Activated CD4-positive, alpha-beta T cell treated with anti-CD3 and anti-CD28 coated beads, Interleukin-2, Interleukin-4, amounts not matched to agents 100 ng/mL and 50 ng/mL, durations not matched to agents 16 hours and 8 hours (primary cell): ENCODE results near the gene ZNF621.
"Not testable (repeated sequence)": the region's sequence is repeated elsewhere in the genome, so short reads cannot be mapped to it uniquely, and the experiment has no call there.

Experiments used
- DNase-seq: peaks from one replicate; pipeline ENCODE4 v3.0.0-alpha.2; 2020; ENCODE audit warnings: low spot score

Gene ZNF621

GRCh38 chr3:40534283-40534682, 9.5 kb downstream of the ZNF621 start:
- no peak for DNase-seq

DNA sequence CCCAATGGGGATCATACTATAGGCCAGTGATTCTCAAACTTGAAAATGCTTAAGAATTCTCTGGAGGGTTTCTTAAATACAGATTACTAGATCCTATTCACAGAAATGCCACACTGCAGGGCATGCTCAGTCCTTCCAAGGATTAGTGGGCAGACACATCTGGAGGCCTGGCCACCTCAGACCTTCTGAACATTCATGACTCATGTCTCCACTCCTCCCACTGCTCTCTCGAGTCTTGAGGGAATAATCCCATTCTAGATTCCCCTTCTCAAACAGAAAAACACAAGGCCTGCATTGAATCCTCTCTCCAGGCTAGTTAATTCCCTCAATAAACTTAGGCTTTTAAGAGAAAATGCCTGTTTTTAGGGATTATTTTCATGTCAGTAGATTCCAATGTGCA, 22.1 kb downstream of the ZNF621 start:
- no peak for DNase-seq

- no peak for DNase-seq
Observed at GRCh38 chr3:40550167-40550566, 25.4 kb downstream of the ZNF621 start.

DNA sequence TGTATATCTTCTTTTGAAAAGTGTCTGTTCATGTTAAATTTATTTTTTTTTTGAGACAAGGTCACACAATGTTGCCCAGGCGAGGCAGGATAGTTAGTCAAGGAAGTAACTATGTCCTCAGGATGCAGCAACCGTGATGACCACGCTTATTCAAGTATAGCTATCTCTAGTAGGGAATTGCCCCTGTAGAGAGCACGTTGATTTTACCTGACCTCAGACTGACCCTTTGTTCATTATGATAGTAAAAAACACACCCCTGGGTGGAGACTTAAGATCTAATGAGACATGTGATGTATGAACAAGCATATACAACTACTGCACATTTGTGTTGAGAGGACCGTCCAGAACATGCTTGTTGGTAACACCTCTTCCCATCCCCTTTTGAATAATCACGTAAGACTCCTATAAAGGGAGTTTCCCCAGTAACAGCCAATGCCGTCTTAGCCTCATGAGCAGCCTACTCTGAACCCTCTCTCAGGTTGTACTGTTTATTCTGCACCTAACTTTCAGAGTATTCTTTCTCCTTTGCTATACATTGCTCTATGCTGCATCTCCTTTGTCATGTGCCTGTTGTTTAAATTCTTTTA, 32.9 kb downstream of the ZNF621 start:
- no peak for DNase-seq

DNA sequence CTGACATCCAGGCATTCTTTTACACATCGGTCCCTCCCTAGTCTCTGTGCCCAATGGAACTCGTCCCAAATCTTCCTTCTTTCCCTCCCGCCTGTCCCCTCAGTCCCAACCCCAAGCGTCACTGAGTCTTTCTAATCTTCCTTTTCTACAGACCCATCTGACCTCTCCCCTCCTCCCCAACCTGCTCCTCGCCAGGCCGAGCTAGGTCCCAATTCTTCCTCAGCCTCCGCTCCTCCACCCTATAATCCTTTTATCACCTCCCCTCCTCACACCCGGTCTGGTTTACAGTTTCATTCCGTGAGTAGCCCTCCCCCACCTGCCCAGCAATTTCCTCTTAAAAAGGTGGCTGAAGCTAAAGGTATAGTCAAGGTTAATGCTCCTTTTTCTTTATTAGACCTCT, 37.7 kb downstream of the ZNF621 start:
- not testable (repeated sequence) for DNase-seq

DNA sequence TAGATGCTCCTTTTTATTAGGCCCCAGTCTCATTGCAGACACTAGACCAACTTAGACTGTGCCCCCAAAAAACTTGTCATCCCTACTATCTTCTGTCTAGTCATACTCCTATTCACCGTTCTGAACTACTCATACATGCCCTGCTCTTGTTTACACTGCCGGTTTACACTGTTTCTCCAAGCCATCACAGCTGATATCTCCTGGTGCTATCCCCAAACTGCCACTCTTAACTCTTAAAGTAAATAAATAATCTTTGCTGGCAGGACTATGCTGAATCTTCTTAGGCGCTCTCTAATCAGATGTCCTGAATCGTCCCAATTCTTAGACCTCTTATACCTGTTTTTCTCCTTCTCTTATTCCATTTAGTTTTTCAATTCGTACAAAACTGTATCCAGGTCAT, 40.9 kb downstream of the ZNF621 start:
- DNase-seq = not testable (repeated sequence)

- no peak for DNase-seq
Observed at GRCh38 chr3:40566694-40567093, 41.9 kb downstream of the ZNF621 start.

GRCh38 chr3:40572588-40572987, 47.8 kb downstream of the ZNF621 start:
- no peak for DNase-seq

DNA sequence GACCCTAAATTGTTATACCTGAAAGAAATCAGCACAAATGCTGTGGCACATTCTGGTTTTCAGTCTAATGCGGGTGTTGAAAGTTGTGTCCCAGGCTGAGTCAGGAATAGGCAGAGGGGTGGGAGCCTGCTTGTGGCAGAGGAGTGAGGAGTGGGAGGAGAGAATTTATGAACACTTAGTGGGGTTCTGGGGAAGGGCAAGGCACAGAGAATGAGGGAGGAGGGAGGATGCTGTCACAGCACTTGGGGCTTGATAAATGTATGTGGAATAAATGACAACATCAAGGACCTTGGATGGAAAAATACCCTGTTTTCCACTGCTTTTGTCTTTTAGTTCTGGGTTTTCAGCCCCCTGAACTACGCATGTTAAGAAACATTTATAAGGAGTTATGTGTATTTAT, 49.3 kb downstream of the ZNF621 start:
- no peak for DNase-seq

GRCh38 chr3:40574661-40575060, 49.9 kb downstream of the ZNF621 start:
- DNase-seq = no peak

DNA sequence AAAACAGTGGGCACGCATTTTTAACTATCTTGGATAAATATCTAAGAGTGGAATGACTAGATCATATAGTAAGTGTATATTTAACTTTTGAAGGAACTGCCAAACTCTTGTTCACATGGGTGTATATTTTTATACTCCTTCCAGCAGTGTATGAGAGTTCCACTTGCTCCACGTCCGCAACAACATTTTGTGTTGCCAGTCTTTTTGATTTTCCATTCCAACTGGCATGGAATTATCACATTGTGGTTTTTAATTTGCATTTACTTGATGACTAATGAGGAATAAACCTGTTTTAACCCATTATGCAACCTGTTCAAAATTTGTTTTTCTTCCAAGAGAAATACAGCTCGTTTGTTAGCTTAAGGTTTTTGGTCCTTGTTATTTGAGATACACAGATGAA, 51.6 kb downstream of the ZNF621 start:
- DNase-seq = no peak

- DNase-seq = peak; percentile 74
Observed at GRCh38 chr3:40580494-40581091, 55.8 kb downstream of the ZNF621 start.

DNA sequence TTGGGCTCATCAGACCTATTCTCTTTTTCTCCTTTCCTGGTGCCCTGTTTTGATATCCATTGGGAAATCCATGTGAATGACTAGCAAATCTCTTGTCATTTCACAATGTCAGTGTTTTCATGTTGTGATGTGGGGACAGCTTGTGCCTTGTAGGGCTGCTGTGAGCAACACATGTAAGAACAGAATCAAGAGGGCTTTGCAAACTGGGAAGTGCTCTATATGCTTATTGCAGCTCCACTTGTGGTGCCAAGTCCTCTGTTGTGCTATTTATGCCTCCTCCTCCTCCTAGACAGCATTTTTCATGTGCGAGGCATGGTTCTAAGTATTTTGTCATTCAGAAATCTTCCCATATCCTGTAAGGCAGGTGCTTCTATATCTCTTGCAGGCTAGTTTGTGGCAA, 56.4 kb downstream of the ZNF621 start:
- no peak for DNase-seq

GRCh38 chr3:40582401-40583027, 57.8 kb downstream of the ZNF621 start:
- no peak for DNase-seq

- no peak for DNase-seq
Observed at GRCh38 chr3:40583691-40584090, 58.9 kb downstream of the ZNF621 start.

- peak; percentile 66 for DNase-seq
Observed at GRCh38 chr3:40584625-40585189, 59.9 kb downstream of the ZNF621 start.

DNA sequence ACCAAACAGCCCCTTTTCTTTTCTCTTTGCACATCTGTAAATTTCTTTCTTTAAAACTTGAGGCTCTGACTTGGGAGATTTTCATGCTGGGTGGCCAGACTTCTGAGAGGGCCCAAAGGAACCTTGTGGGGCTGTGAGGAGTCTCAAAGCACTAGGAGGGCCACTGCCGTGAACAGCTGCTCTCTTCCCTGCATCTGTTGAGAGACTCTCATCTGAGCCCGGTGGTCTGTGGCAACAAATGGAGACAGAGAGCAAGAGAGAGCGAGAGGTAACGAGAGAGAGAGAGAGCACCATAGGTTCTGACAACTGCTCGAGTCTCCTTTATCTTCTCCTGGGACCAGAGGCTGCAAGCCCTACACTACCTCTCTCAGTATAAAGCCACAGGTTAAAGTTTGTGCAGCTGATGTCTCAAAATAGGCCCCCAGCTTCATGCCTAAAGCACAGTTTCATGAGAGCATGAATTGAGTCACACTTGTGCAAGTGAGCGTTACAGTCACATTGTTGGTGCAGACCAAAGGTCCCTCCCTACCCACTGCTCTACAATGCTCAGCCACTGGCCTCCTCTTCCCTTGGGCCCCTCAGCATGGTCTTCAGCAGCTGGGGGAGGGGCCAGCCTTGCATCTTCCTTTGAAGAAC, 60.7 kb downstream of the ZNF621 start:
- DNase-seq = no peak

DNA sequence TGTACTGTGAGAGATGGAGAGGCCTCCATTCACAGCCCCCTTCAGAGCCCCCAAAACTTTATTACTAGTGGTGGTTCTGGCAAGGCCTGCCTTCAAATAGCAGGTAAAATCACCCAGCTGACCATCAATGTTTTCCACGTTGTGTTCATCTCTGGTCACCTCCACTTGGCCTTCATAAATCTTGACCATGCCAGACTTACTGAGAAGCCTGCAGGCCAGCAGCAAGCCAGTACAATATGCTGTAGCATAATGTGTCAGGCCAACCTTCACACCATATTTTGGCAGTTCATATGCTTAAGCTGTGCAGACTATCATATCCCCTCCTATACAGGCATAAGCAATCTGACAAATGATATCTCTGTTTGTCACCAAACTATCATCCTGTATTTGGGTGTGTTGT, 62.1 kb downstream of the ZNF621 start:
- no peak for DNase-seq

- no peak for DNase-seq
Observed at GRCh38 chr3:40588406-40588805, 63.6 kb downstream of the ZNF621 start.
